Bronchial epithelial cell (primary cell): Measurements from ENCODE around the gene MBLAC2. TPM values are rescaled to one million over a fixed set of nuclear protein-coding genes. Genes with fewer than 3 reads are reported as not detected.

ENCODE experiments used
- DNase-seq: peaks from one replicate; pipeline ENCODE4 v3.0.0-alpha.2; 2010; ENCODE audit warnings: low read depth
- FAIRE-seq: peaks from 2 replicates; lab custom pipeline; 2011; peaks lifted over from hg19 to GRCh38; lab: Jason Lieb, UNC
- H3K27me3 ChIP-seq: 2 replicates; pipeline ENCODE4 v1.5.1; 2011; ENCODE audit warnings: low read length; ENCODE audit not compliant: control insufficient read depth, insufficient read depth
- H3K36me3 ChIP-seq: 2 replicates; pipeline ENCODE4 v1.5.1; 2011; ENCODE audit warnings: low read length; ENCODE audit not compliant: control insufficient read depth, insufficient read depth
- H3K4me3 ChIP-seq: 2 replicates; pipeline ENCODE4 v1.5.1; 2011; ENCODE audit warnings: mild to moderate bottlenecking, low read depth, low read length, control low read depth
- total RNA-seq: library from RNA; depleted of rRNA; stranded (reverse); fragments of >200 nt; gene quantifications from 2 replicates; pipeline ENCODE4 v1.2.1, GENCODE V29; 2014
- TF ChIP-seq, protein P1 (sequence below): IDR thresholded peaks from 2 replicates; pipeline ENCODE4 v1.5.1; 2011; ENCODE audit warnings: mild to moderate bottlenecking, moderate library complexity, low read length, control low read depth, inconsistent platforms; ENCODE audit not compliant: insufficient read depth, severe bottlenecking

The MBLAC2 gene
- total RNA-seq, 1 donor from 2014 or later, result 3.2 TPM

DNA sequence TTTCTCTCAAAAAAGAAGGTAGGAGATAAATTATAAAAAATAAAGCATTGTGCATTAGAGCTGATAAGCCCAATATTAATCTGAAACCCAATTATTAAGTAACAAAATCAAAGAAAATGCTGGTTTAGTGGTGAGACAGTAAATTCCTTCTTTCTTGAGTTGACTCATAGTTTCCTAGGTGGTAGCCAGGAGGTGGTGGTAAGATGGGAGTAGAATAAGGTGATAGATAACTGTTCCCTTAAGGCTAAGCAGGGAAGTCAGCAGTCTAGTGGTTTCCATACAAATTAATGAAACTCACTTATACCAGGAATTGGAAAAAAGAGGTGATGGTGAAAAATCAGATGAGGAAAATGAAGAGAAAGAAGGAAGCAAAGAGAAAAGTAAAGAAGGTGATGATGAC is 31.6 kb upstream of the MBLAC2 start:
- no peak overlapping the region for H3K4me3 ChIP-seq
- no peaks in the 10 kb centered on the region for H3K36me3 ChIP-seq
- no peak for DNase-seq
- TF ChIP-seq, protein P1, sequence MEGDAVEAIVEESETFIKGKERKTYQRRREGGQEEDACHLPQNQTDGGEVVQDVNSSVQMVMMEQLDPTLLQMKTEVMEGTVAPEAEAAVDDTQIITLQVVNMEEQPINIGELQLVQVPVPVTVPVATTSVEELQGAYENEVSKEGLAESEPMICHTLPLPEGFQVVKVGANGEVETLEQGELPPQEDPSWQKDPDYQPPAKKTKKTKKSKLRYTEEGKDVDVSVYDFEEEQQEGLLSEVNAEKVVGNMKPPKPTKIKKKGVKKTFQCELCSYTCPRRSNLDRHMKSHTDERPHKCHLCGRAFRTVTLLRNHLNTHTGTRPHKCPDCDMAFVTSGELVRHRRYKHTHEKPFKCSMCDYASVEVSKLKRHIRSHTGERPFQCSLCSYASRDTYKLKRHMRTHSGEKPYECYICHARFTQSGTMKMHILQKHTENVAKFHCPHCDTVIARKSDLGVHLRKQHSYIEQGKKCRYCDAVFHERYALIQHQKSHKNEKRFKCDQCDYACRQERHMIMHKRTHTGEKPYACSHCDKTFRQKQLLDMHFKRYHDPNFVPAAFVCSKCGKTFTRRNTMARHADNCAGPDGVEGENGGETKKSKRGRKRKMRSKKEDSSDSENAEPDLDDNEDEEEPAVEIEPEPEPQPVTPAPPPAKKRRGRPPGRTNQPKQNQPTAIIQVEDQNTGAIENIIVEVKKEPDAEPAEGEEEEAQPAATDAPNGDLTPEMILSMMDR, result no peak
- no peak for FAIRE-seq
- no peaks in the 10 kb centered on the region for H3K27me3 ChIP-seq

DNA sequence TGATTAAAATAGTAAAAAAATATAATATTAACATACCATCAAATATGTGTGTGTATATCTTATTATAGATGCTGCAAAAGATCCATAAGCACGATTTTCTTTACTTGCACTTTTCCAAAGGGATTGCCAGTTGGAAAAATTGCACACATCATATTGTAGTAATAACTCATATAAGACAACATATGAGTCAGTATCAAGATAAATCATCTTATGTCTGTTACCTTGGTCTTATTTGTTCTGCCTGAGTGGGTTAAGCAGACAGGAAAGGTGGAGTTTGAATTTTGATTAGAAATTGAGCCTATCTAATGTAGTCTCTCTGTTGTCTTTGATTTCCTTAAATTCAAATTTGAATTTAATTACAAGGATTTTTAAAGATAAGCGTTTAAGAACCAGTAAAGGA is 30.2 kb upstream of the MBLAC2 start:
- H3K4me3 ChIP-seq, result no peak overlapping the region
- TF ChIP-seq, protein P1, result no peak
- H3K27me3 ChIP-seq, result no peaks in the 10 kb centered on the region
- DNase-seq (peak; percentile 75), FAIRE-seq (no peak)
- H3K36me3 ChIP-seq, result no peaks in the 10 kb centered on the region

DNA sequence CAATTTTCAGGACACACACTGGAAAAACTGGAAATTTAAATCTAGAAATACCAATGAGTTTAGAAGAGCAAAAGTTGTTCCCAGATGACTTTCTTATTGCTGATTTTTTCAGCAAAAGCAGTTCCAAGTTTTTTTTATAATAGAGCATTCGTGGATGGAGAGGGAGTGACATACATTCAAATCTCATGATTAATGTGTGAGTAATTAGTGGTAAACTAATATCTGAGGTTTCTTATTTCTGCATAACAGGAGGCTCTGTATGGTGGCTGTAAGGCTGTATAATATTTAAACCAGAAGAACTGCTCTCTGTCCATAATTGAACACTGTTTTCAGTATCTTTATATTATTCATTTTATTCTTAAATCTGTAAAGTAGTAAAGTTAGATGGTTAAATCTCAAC is 29.0 kb upstream of the MBLAC2 start:
- FAIRE-seq (no peak), DNase-seq (peak; percentile 78)
- Histone ChIP-seq H3K27me3 (no peaks in the 10 kb centered on the region), H3K4me3 (no peak overlapping the region), H3K36me3 (no peaks in the 10 kb centered on the region)
- TF ChIP-seq, protein P1, result no peak

DNA sequence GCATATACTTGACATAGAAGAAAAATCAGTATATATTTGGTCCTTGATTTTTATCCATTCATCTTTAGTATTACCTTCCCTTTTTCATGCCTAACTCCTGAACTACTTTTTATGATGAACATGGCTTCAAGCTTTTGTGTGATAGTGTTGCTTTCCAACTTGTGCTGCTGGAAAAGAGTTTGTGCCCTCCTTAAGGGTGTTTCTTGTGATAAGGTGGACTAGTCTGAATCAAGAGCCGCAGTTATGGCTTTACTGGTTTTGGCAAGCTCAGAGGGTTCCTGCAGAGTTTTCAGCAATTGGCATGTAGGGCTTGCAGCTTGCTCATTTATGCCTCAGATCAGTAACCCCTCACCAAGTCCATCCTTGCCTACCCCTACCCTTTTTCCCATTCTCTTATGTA is 20.6 kb upstream of the MBLAC2 start:
- no peak overlapping the region for H3K4me3 ChIP-seq
- H3K27me3 ChIP-seq, result no peaks in the 10 kb centered on the region
- no peak for FAIRE-seq
- TF ChIP-seq, protein P1, result no peak
- no peak for DNase-seq
- H3K36me3 ChIP-seq, result no peaks in the 10 kb centered on the region

DNA sequence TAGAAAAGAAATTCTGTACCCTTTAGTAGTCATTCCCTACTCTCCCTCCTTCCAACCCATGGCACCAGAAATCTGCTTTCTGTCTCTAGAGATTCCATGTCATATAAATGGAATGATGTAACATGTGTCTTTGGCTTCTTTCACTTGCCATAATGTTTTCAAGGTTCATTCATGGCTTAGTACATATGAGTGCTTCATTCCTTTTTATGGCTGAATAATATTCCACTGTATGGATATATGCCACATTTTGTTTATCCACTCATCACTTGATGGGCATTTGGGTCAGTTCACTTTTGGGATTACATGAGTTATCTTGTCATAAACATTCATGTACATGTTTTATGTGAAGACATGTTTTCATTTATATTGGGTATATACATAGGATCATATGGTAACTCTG is 19.5 kb upstream of the MBLAC2 start:
- FAIRE-seq (no peak), DNase-seq (no peak)
- TF ChIP-seq, protein P1, result no peak
- H3K27me3 ChIP-seq, result no peaks in the 10 kb centered on the region
- no peak overlapping the region for H3K4me3 ChIP-seq
- H3K36me3 ChIP-seq, result no peaks in the 10 kb centered on the region

DNA sequence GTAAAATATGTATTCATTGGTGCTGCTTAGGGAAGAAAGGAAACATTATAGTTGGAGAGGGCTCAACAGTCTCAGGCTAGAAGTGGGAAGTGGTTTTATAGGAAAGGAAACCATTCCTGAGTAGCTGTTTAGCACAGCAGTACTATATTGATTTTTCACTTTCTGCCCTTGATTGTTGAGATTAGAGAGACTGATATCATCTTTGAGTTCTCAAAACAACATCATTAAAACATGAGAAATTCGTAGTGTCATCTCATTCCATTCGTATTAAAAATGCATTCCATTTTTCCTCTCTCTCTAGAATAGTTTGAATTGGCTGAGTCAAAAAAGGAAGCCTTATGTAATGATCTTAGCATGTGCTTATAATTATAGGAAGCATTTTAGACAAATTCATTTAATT is 14.2 kb upstream of the MBLAC2 start:
- TF ChIP-seq, protein P1, result no peak
- DNase-seq (peak; percentile 20), FAIRE-seq (no peak)
- no peak overlapping the region for H3K4me3 ChIP-seq
- H3K36me3 ChIP-seq, result no peaks in the 10 kb centered on the region
- no peaks in the 10 kb centered on the region for H3K27me3 ChIP-seq
